Measurements from ENCODE around the gene MRPL16. TPM values are rescaled to one million over a fixed set of nuclear protein-coding genes. Genes with fewer than 3 reads are reported as not detected.
"Not testable (repeated sequence)": the region's sequence is repeated elsewhere in the genome, so short reads cannot be mapped to it uniquely, and the experiment has no call there.

MRPL16 gene
- total RNA-seq, 1 donor from 2014 or later: 34.5 TPM

- no peak for TF ChIP-seq CTCF (IDR thresholded peaks at IDR 0.05; ENCODE audit: insufficient read depth, low read length, poor library complexity, severe bottlenecking)
- Histone ChIP-seq H3K4me3 (ENCODE audit: low read depth, low read length) (no peak overlapping the region), H3K27me3 (ENCODE audit: control insufficient read depth, insufficient read depth, low read length) (no peaks in the 10 kb centered on the region), H3K36me3 (ENCODE audit: control insufficient read depth, insufficient read depth, low read length) (no peaks in the 10 kb centered on the region)
- DNase-seq (ENCODE audit: low read depth): no peak
Measured at GRCh38 chr11:59841514-59841913, 30.9 kb upstream of the MRPL16 start.

GRCh38 chr11:59839615-59840014 is 29.0 kb upstream of the MRPL16 start:
- no peak for DNase-seq (ENCODE audit: low read depth)
- Histone ChIP-seq H3K27me3 (ENCODE audit: control insufficient read depth, insufficient read depth, low read length) (no peaks in the 10 kb centered on the region), H3K36me3 (ENCODE audit: control insufficient read depth, insufficient read depth, low read length) (no peaks in the 10 kb centered on the region), H3K4me3 (ENCODE audit: low read depth, low read length) (no peak overlapping the region)
- TF ChIP-seq CTCF (IDR thresholded peaks at IDR 0.05; ENCODE audit: insufficient read depth, low read length, poor library complexity, severe bottlenecking): no peak

GRCh38 chr11:59833602-59834001 is 23.0 kb upstream of the MRPL16 start:
- H3K27me3 ChIP-seq (ENCODE audit: control insufficient read depth, insufficient read depth, low read length): no peaks in the 10 kb centered on the region

GRCh38 chr11:59829358-59829757 is 18.8 kb upstream of the MRPL16 start:
- H3K4me3 ChIP-seq (ENCODE audit: low read depth, low read length): no peak overlapping the region
- TF ChIP-seq CTCF (IDR thresholded peaks at IDR 0.05; ENCODE audit: insufficient read depth, low read length, poor library complexity, severe bottlenecking): no peak
- no peak for DNase-seq (ENCODE audit: low read depth)
- H3K27me3 ChIP-seq (ENCODE audit: control insufficient read depth, insufficient read depth, low read length): no peaks in the 10 kb centered on the region
- H3K36me3 ChIP-seq (ENCODE audit: control insufficient read depth, insufficient read depth, low read length): no peaks in the 10 kb centered on the region

More at GRCh38 chr11:59833602-59834001, 23.0 kb upstream of the MRPL16 start:
- no peak for TF ChIP-seq CTCF (IDR thresholded peaks at IDR 0.05; ENCODE audit: insufficient read depth, low read length, poor library complexity, severe bottlenecking)
- no peak overlapping the region for H3K4me3 ChIP-seq (ENCODE audit: low read depth, low read length)
- H3K36me3 ChIP-seq (ENCODE audit: control insufficient read depth, insufficient read depth, low read length): no peaks in the 10 kb centered on the region
- DNase-seq (ENCODE audit: low read depth): no peak

GRCh38 chr11:59822989-59823566 is 12.5 kb upstream of the MRPL16 start:
- no peaks in the 10 kb centered on the region for H3K27me3 ChIP-seq (ENCODE audit: control insufficient read depth, insufficient read depth, low read length)
- H3K4me3 ChIP-seq (ENCODE audit: low read depth, low read length): no peak overlapping the region
- no peaks in the 10 kb centered on the region for H3K36me3 ChIP-seq (ENCODE audit: control insufficient read depth, insufficient read depth, low read length)
- DNase-seq (ENCODE audit: low read depth): peak; percentile 16
- peak; percentile 52 for TF ChIP-seq CTCF (IDR thresholded peaks at IDR 0.05; ENCODE audit: insufficient read depth, low read length, poor library complexity, severe bottlenecking)

GRCh38 chr11:59818572-59818971 is 8.0 kb upstream of the MRPL16 start:
- no peak for DNase-seq (ENCODE audit: low read depth)
- H3K27me3 ChIP-seq (ENCODE audit: control insufficient read depth, insufficient read depth, low read length): no peaks in the 10 kb centered on the region
- H3K36me3 ChIP-seq (ENCODE audit: control insufficient read depth, insufficient read depth, low read length): no peaks in the 10 kb centered on the region

GRCh38 chr11:59816434-59816833 is 5.9 kb upstream of the MRPL16 start:
- H3K27me3 ChIP-seq (ENCODE audit: control insufficient read depth, insufficient read depth, low read length); H3K4me3 ChIP-seq (ENCODE audit: low read depth, low read length); DNase-seq (ENCODE audit: low read depth); H3K36me3 ChIP-seq (ENCODE audit: control insufficient read depth, insufficient read depth, low read length): not testable (repeated sequence)

More at GRCh38 chr11:59818572-59818971, 8.0 kb upstream of the MRPL16 start:
- no peak for TF ChIP-seq CTCF (IDR thresholded peaks at IDR 0.05; ENCODE audit: insufficient read depth, low read length, poor library complexity, severe bottlenecking)
- no peak overlapping the region for H3K4me3 ChIP-seq (ENCODE audit: low read depth, low read length)
